Measurements from ENCODE around the gene TMEM190. TPM values are rescaled to one million over a fixed set of nuclear protein-coding genes. Genes with fewer than 3 reads are reported as not detected.
"Not testable (repeated sequence)": the region's sequence is repeated elsewhere in the genome, so short reads cannot be mapped to it uniquely, and the experiment has no call there.

The TMEM190 gene
- total RNA-seq, 1 experiment from 2014 or later = not detected

DNA sequence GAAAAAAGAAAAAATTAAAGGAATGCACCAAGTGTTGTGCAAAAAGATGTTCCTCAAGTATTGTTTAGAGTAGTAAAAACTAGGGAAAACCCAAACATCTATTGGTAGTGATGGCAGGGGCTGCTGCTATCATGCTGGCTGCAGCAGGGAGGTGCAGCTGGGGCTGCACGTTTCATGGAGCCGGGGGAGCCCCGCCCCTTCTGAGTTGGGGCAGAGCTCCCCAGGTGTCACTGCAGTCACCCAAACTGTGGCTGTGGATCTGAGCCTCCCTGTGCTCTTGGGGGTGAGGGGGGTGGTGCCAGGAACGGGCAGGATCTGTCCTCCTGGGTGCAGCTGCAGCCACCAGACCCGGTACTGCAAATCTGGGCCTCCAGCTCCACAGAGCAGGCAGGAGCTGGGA is 42.5 kb downstream of the TMEM190 start:
- CTCF ChIA-PET = interaction anchor here (0.6 to 1.7 kb wide), 3 partner anchors 73 to 279 kb away, joined by 4 to 12 read pairs (median 5); no protein-coding TSS in a partner anchor
- peaks cover 4% of the 10 kb centered on the region for H3K36me3 Mint-ChIP-seq (ENCODE audit: insufficient read depth, unreplicated experiment)
- H3K9me3 Mint-ChIP-seq (ENCODE audit: low read depth, unreplicated experiment) = no peaks in the 10 kb centered on the region
- TF ChIP-seq, protein P1, sequence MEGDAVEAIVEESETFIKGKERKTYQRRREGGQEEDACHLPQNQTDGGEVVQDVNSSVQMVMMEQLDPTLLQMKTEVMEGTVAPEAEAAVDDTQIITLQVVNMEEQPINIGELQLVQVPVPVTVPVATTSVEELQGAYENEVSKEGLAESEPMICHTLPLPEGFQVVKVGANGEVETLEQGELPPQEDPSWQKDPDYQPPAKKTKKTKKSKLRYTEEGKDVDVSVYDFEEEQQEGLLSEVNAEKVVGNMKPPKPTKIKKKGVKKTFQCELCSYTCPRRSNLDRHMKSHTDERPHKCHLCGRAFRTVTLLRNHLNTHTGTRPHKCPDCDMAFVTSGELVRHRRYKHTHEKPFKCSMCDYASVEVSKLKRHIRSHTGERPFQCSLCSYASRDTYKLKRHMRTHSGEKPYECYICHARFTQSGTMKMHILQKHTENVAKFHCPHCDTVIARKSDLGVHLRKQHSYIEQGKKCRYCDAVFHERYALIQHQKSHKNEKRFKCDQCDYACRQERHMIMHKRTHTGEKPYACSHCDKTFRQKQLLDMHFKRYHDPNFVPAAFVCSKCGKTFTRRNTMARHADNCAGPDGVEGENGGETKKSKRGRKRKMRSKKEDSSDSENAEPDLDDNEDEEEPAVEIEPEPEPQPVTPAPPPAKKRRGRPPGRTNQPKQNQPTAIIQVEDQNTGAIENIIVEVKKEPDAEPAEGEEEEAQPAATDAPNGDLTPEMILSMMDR (IDR thresholded peaks at IDR 0.05; ENCODE audit: unreplicated experiment) = no peak
- H3K4me3 Mint-ChIP-seq (ENCODE audit: low read depth, unreplicated experiment) = no peak overlapping the region
- no peak for DNase-seq
- no TSS peak for BruUV-seq (replicated peaks)
- H3K27me3 Mint-ChIP-seq (ENCODE audit: unreplicated experiment) = peaks cover 79% of the 10 kb centered on the region
- peaks cover 9% of the 10 kb centered on the region for H3K4me1 Mint-ChIP-seq (ENCODE audit: low read depth, unreplicated experiment)
- H3K27ac Mint-ChIP-seq (ENCODE audit: unreplicated experiment) = no peak overlapping the region
- intact Hi-C loops (cut with micrococcal nuclease; ENCODE audit: unreplicated experiment) = no loop called here

DNA sequence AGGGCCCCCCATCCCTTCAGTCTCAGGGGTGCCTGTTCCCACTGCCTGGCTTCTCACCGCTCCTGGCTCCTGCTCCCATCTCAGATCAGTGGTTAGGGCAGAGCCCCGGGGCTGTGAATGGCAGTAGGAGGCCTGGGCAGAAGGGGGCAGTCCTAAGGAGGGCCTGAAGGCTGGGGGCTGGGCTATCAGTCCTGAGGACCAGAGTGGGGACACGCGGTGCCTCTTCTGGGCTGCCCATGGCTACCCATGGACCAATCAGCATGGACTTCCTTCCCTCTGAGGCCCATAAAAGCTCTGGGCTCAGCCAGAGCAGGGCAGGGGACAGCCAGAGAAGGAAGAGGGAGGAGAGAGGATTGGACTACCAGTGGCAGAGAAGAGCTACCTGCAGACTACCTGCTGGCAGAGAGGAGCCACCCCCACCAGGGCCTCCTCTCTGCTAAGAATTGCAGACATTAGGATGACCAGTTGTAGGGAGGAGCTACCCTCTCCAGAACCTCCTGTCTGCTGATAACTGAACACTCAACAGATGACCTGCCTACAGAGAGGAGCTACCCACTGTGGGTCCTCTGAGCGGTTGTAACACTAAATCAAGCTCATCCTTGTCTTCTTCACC is 43.1 kb downstream of the TMEM190 start:
- H3K27ac Mint-ChIP-seq (ENCODE audit: unreplicated experiment) = no peak overlapping the region
- peaks cover 79% of the 10 kb centered on the region for H3K27me3 Mint-ChIP-seq (ENCODE audit: unreplicated experiment)
- H3K4me3 Mint-ChIP-seq (ENCODE audit: low read depth, unreplicated experiment) = no peak overlapping the region
- H3K36me3 Mint-ChIP-seq (ENCODE audit: insufficient read depth, unreplicated experiment) = peaks cover 4% of the 10 kb centered on the region
- no TSS peak for BruUV-seq (replicated peaks)
- DNase-seq = no peak
- H3K9me3 Mint-ChIP-seq (ENCODE audit: low read depth, unreplicated experiment) = no peaks in the 10 kb centered on the region
- CTCF ChIA-PET = interaction anchor here (0.6 kb wide), 1 partner anchor 73 kb away, joined by 4 read pairs; no protein-coding TSS in a partner anchor
- TF ChIP-seq, protein P1 (IDR thresholded peaks at IDR 0.05; ENCODE audit: unreplicated experiment) = no peak
- intact Hi-C loops (cut with micrococcal nuclease; ENCODE audit: unreplicated experiment) = no loop called here
- peaks cover 9% of the 10 kb centered on the region for H3K4me1 Mint-ChIP-seq (ENCODE audit: low read depth, unreplicated experiment)

DNA sequence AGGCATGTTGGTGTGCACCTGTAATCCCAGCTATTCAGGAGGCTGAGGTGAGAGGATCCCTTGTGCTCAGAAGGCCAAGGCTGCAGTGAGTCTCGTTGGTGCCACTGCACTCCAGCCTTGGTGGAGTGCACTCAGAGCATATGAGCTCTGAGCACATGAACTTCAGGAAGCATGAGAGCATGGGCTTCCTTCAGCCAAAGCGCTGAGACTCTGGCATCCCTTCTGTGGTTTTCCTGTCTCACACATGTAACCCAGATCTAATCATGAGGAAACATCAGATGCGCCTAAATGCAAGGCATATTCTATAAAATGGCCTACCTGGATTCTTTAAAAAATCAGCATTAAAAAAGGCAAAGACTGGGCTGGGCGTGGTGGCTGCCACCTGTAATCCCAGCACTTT is 44.7 kb downstream of the TMEM190 start:
- H3K9me3 Mint-ChIP-seq (ENCODE audit: low read depth, unreplicated experiment); H3K4me3 Mint-ChIP-seq (ENCODE audit: low read depth, unreplicated experiment); H3K4me1 Mint-ChIP-seq (ENCODE audit: low read depth, unreplicated experiment); H3K27ac Mint-ChIP-seq (ENCODE audit: unreplicated experiment); BruUV-seq (replicated peaks); DNase-seq; intact Hi-C loops (cut with micrococcal nuclease; ENCODE audit: unreplicated experiment); H3K36me3 Mint-ChIP-seq (ENCODE audit: insufficient read depth, unreplicated experiment): not testable (repeated sequence)
- peaks cover 75% of the 10 kb centered on the region for H3K27me3 Mint-ChIP-seq (ENCODE audit: unreplicated experiment)
- CTCF ChIA-PET = interaction anchor here (0.6 to 1.0 kb wide), 3 partner anchors 139 to 279 kb away, joined by 3 to 5 read pairs (median 4); no protein-coding TSS in a partner anchor

DNA sequence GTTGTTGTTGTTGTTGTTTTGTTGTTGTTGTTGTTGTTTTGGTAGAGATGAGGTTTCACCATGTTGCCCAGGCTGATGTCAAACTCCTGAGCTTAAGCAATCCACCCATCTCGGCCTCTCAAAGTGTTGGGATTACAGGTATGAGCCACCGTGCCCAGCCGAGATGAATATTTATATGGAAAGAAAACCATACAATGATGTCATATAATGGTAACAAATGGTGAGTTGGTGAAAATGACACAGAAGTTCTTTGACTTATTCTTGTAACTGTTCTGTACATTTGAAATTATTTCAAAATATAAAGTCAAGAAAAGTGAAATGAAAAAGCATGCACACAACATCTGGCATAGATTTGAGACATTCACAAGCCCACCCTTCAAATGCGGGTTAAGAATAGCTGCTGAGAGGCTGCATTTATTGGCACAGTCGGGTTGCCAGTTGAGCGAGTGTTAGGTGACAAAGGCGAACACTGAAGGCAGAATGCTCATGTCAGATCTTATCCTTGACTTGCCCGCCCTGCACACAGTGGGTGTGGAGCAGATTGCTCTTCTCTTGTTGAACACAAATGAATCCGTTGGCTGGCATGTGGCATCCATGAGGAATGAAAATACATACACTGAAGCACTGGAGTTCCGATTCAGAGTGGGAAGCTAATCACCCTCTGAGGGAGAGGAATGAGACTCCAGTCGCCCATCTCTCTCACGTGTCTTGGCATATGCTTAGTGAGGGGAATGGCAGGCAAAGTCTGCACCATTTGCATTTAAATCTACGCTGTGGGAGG is 46.8 kb downstream of the TMEM190 start:
- Mint-ChIP-seq H3K4me3 (ENCODE audit: low read depth, unreplicated experiment) (no peak overlapping the region), H3K4me1 (ENCODE audit: low read depth, unreplicated experiment) (no peaks in the 10 kb centered on the region)

More for the DNA sequence above, 46.8 kb downstream of the TMEM190 start:
- CTCF ChIA-PET = interaction anchor here (0.7 kb wide), 1 partner anchor 164 kb away, joined by 3 read pairs; no protein-coding TSS in a partner anchor
- peaks cover 74% of the 10 kb centered on the region for H3K27me3 Mint-ChIP-seq (ENCODE audit: unreplicated experiment)
- H3K27ac Mint-ChIP-seq (ENCODE audit: unreplicated experiment) = no peak overlapping the region
- TF ChIP-seq, protein P1 (IDR thresholded peaks at IDR 0.05; ENCODE audit: unreplicated experiment) = no peak
- H3K36me3 Mint-ChIP-seq (ENCODE audit: insufficient read depth, unreplicated experiment) = peaks cover 4% of the 10 kb centered on the region
- intact Hi-C loops (cut with micrococcal nuclease; ENCODE audit: unreplicated experiment) = no loop called here
- no peaks in the 10 kb centered on the region for H3K9me3 Mint-ChIP-seq (ENCODE audit: low read depth, unreplicated experiment)
- no TSS peak for BruUV-seq (replicated peaks)
- no peak for DNase-seq

Measured in Calu3 (cell line).